Measurements from ENCODE around the gene ENO1.
"Not testable (repeated sequence)": the region's sequence is repeated elsewhere in the genome, so short reads cannot be mapped to it uniquely, and the experiment has no call there.

ENO1 gene

GRCh38 chr1:8841395-8841794, 37.1 kb downstream of the ENO1 start:
- FAIRE-seq: no peak

DNA sequence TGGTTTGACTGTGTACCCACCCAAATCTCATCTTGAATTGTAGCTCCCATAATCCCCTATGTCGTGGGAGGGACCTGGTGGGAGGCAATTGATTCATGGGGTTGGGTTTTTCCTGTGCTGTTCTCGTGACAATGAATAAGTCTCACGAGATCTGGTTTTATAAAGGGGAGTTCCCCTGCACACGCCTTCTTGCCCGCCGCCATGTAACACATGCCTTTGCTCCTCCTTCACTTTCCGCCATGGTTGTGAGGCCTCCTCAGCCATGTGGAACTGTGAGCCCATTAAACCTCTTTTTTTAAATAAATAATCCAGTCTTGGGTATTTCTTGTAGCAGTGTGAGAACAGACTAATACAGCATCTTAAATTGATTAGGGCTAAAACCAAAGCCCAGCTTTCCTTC, 38.5 kb downstream of the ENO1 start:
- no peak for FAIRE-seq

- no peak for FAIRE-seq
Observed at GRCh38 chr1:8835941-8836643, 42.4 kb downstream of the ENO1 start.

DNA sequence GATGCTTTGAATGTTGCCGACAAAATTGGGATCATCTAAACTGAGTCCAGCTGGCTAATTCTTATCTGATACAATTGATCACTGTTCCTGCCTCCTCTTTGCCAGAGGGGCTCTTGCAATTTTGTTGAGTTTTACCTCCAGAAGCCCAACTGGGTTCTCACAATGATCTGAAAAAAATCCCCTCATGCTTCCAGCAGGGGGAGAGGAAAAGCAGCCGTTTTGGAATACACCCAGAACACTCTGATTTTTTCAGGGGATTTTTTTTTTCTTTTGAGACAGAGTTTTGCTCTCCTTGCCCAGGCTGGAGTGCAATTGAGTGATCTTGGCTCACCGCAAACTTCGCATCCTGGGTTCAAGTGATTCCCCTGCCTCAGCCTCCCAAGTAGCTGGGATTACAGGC, 47.1 kb downstream of the ENO1 start:
- FAIRE-seq: no peak

DNA sequence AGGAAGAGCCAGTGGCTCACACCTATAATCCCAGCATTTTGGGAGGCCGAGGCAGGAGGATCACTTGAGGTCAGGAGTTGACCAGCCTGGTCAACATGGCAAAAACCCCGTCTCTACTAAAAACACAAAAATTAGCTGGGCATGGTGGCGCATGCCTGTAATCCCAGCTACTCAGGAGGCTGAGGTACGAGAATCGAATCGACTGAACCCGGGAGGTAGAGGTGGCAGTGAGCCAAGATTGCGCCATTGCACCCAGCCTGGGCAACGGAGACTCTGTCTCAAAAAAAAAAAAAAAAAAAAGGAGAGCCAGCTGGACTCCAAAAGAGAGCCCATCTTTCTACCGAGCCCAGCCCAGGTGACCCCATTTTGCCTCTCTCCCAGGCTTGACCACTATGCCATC, 47.8 kb downstream of the ENO1 start:
- FAIRE-seq: not testable (repeated sequence)

GRCh38 chr1:8825985-8826481, 52.5 kb downstream of the ENO1 start:
- FAIRE-seq: no peak

GRCh38 chr1:8823295-8823664, 55.2 kb downstream of the ENO1 start:
- FAIRE-seq: no peak

- FAIRE-seq: no peak
Observed at GRCh38 chr1:8822373-8823294, 55.9 kb downstream of the ENO1 start.

DNA sequence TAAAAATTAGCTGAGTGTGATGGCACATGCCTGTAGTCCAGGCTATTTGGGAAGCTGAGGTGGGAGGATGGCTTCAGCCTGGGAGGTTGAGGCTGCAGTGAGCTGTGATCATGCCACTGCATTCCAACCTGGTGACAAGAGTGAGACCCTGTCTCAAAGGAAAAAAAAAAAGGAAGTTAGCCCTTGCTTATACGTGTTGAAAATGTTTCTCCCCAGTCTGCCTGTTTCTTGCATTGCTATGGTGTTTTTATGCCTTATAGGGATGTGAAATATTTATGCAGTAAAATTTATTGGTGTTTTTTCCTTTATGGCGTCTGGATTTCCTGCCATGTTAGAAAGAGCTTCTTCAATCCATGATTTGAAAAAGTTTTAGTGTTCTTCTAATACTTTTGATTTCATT, 57.4 kb downstream of the ENO1 start:
- FAIRE-seq: no peak

- not testable (repeated sequence) for FAIRE-seq
Observed at GRCh38 chr1:8818789-8819188, 59.7 kb downstream of the ENO1 start.

- FAIRE-seq: no peak
Observed at GRCh38 chr1:8818325-8818775, 60.1 kb downstream of the ENO1 start.

- FAIRE-seq: no peak
Observed at GRCh38 chr1:8817412-8818324, 60.8 kb downstream of the ENO1 start, which contains the start of gene RERE. Gene RERE (minus strand): TSS chr1:8817640.

DNA sequence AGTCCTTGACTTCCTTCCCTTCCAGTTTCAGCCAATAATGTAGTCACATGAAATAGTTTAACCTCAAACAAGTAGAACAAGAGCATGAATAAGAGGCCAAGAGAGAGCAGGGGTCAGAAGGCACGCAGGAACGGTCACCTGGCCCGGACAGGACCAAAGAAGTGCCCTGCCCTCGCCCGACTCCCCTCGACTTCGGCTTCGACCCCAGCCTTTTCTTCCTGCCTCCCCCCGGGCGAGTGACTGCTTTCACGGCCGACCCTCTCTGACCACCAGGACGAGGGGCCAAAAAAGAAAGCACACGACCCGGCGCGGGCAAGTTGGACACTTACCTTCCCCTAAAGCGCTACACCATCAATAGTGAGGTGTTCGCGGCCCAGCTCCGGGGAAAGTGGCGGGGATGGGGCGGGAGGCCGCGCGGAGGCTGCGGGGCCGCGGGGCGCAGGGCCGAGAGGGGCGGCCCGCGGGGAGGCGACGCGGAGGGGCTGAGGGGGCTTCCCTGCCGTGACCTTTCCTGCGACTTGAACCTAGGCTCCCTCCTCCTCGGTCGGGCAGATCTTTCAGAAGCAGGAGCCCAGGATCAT, 61.6 kb downstream of the ENO1 start:
- FAIRE-seq: no peak

- FAIRE-seq: no peak
Observed at GRCh38 chr1:8816264-8816663, 62.2 kb downstream of the ENO1 start.

GRCh38 chr1:8815582-8816151, 62.8 kb downstream of the ENO1 start:
- no peak for FAIRE-seq

DNA sequence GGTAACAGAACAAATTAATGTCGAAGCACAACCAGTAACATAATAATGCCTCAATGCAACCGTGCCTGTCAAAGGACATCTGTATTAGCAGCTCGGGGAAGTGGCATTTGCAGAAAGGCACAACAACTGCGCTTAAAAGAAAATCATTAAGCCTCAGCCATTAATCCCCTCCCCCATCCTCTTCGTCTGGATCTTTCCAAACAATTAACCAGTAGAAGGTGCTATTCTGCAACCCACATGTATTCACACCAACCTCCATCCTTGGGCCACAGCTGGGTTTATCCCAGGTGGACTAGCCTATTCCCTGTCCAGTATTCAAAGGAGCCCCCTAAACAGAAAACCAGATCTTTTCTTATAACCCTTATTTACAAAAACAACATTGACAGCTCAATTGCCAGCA, 63.6 kb downstream of the ENO1 start:
- no peak for FAIRE-seq

DNA sequence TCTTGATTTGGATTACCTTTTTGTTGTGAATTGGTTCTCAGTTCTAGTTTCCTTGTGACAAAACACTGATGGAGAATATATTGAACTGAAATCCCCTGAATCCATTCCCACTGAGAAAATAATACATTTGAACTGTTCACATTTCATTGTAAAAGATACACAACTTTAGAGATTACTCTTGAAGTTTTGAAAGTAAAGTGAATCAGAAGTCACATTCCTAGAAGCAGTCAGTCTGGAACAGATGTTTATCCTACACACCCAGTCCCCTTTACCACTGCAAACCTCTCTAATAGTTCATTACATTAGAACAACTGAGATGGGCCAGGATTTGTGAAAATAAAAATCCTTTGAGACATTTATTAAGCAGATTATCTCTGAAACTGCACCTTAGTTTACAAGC, 64.5 kb downstream of the ENO1 start:
- FAIRE-seq: no peak

DNA sequence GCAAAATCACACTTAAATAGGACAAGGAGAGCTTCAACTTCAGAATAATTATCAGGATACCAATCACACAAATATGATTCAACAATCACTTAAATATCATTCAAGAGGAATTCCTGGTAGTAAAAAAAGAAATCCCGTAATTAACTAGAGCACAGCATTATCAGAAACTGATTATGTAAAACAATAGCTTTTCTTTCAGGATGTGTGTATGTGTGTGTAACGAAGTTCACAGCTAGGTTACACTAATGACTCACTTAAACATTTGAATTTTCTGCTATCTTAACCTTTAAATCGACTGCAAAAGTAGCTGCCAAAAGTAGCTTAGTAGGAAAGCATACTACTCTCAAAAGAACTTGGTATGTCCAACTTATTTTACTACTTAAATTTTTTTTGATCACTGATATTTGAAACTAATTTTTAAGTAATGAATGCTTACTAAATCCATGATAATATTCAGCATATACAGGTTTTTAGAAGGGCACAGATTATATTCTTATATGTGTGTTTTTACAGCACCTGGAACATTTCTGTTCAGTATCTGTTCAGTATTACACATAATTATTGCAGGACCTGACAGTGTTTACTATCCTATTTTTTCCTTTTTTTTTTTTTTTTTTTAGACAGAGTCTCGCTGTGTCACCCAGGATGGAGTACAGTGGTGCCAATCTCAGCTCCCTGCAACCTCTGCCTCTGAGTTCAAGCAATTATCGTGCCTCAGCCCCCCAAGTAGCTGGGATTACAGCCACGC, 65.3 kb downstream of the ENO1 start:
- FAIRE-seq: no peak

GRCh38 chr1:8812081-8812480, 66.4 kb downstream of the ENO1 start:
- FAIRE-seq: no peak

Measured in colon (tissue), 2 donors.